ENCODE data around the gene ENDOV. TPM values are rescaled to one million over a fixed set of nuclear protein-coding genes. Genes with fewer than 3 reads are reported as not detected.

Gene ENDOV
- total RNA-seq, result 10 to 100 TPM in 5 of 9 donors, 1 to 10 TPM in 4; 4.2 to 16.2 (median 11.2) TPM
- polyA plus RNA-seq, result 1 to 10 TPM; 8.5 TPM
- long read RNA-seq, donor 1, partial matches to known transcripts, result 3 of 9 reads
- long read RNA-seq, donor 1, other reads (novel, unspliced or antisense), result 6 of 9 reads
- long read RNA-seq, donor 2, transcript ENDOV-213 (9 exons, 2,680 nt), result major isoform, 5 of 41 reads
- long read RNA-seq, donor 2, transcript ENDOV-206 (8 exons, 2,549 nt), result major isoform, 5 of 41 reads
- long read RNA-seq, donor 2, partial matches to known transcripts, result 2 of 41 reads
- long read RNA-seq, donor 2, other reads (novel, unspliced or antisense), result 23 of 41 reads
- long read RNA-seq, donor 3, partial matches to known transcripts, result 2 of 11 reads
- long read RNA-seq, donor 3, other reads (novel, unspliced or antisense), result 9 of 11 reads

GRCh38 chr17:80414803-80415625 is at the start of gene ENDOV:
Gene ENDOV (plus strand): TSS chr17:80415167. CDS start chr17:80415195, 28 bp downstream.
- peak in 1 of 2 donors; percentile 68 for TF ChIP-seq POLR2A (IDR thresholded peaks at IDR 0.05)
- no peak for TF ChIP-seq CTCF (IDR thresholded peaks at IDR 0.05)
- H3K4me1 ChIP-seq, result peaks cover 0 to 32% (median 18%) of the 10 kb centered on the region in 12 donors
- intact Hi-C loops (cut with DNase I), result loop anchor here in 1 of 10 donors (1.0 kb wide), 1 partner anchor 39 kb away; no protein-coding TSS in a partner anchor
- peak within 1 kb of the TSS; percentile 88 to 99 (median 96) for H3K27ac ChIP-seq
- H3K9me3 ChIP-seq, result no peaks in the 10 kb centered on the region
- ATAC-seq (peak; percentile 95 to 98 (median 96)), DNase-seq (peak; percentile 96 to 97 (median 97))
- no peaks in the 10 kb centered on the region for H3K27me3 ChIP-seq
- peak within 1 kb of the TSS; percentile 52 to 97 (median 82) for H3K4me3 ChIP-seq
- 0 to 2% (median 0%) methylated on average over 13 to 97 of the region's 97 CpGs for WGBS, 4 donors
- peaks cover 0 to 27% (median 14%) of the 10 kb centered on the region in 9 donors for H3K36me3 ChIP-seq

DNA sequence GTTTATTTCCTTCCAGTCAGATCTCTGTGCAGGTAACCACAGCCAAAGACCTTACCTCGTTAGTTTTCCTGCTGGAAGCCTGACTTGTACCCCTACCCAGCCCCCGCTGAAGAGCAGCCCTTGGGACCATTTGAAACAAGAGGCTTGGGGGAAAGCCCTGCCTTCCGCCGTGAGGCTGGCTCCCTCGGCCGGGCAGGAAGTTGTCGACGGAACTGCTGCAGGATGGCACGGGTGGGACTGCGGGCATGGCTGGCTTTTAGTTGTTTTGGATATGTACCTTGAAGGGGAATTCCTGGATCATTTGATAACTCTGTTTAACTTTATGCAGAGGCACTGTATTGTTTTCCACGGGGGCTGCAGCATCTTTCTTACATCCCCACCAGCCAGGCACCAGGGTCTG is 49.0 kb upstream of the ENDOV start:
- Histone ChIP-seq H3K27me3 (no peaks in the 10 kb centered on the region), H3K27ac (no peak overlapping the region), H3K36me3 (peaks cover 3 to 100% (median 98%) of the 10 kb centered on the region in 9 donors), H3K4me3 (no peak overlapping the region), H3K4me1 (peaks cover 0 to 15% (median 0%) of the 10 kb centered on the region in 12 donors), H3K9me3 (no peaks in the 10 kb centered on the region)
- ATAC-seq, result no peak
- intact Hi-C loops (cut with DNase I), result loop anchor here in 1 of 10 donors (10.0 kb wide), 1 partner anchor 221 kb away; the partner anchor contains the start of gene EIF4A3
- TF ChIP-seq POLR2A (IDR thresholded peaks at IDR 0.05), result no peak
- TF ChIP-seq CTCF (IDR thresholded peaks at IDR 0.05), result no peak
- 78 to 91% (median 83%) methylated on average over 11 of the region's 11 CpGs for WGBS, 4 donors
- no peak for DNase-seq

- ATAC-seq (no peak), DNase-seq (no peak)
- intact Hi-C loops (cut with DNase I), result loop anchor here in 1 of 10 donors (10.0 kb wide), 1 partner anchor 223 kb away; the partner anchor contains the start of gene EIF4A3
- no peaks in the 10 kb centered on the region for H3K9me3 ChIP-seq
- peaks cover 3 to 100% (median 98%) of the 10 kb centered on the region in 9 donors for H3K36me3 ChIP-seq
- TF ChIP-seq CTCF (IDR thresholded peaks at IDR 0.05), result no peak
- no peak for TF ChIP-seq POLR2A (IDR thresholded peaks at IDR 0.05)
- H3K4me1 ChIP-seq, result peaks cover 0 to 14% (median 0%) of the 10 kb centered on the region in 12 donors
- 91 to 94% (median 91%) methylated on average over 16 to 17 of the region's 17 CpGs for WGBS, 4 donors
- no peaks in the 10 kb centered on the region for H3K27me3 ChIP-seq
- no peak overlapping the region for H3K4me3 ChIP-seq
- no peak overlapping the region for H3K27ac ChIP-seq
Measured at GRCh38 chr17:80367503-80367902, 47.5 kb upstream of the ENDOV start.
